Measurements from ENCODE around the gene FILIP1L. TPM values are rescaled to one million over a fixed set of nuclear protein-coding genes. Genes with fewer than 3 reads are reported as not detected.

The FILIP1L gene
- polyA plus RNA-seq, 1 donor (not counting 4 experiments of a cell fraction or from before 2014, with no cell fraction given), result 14.7 TPM

DNA sequence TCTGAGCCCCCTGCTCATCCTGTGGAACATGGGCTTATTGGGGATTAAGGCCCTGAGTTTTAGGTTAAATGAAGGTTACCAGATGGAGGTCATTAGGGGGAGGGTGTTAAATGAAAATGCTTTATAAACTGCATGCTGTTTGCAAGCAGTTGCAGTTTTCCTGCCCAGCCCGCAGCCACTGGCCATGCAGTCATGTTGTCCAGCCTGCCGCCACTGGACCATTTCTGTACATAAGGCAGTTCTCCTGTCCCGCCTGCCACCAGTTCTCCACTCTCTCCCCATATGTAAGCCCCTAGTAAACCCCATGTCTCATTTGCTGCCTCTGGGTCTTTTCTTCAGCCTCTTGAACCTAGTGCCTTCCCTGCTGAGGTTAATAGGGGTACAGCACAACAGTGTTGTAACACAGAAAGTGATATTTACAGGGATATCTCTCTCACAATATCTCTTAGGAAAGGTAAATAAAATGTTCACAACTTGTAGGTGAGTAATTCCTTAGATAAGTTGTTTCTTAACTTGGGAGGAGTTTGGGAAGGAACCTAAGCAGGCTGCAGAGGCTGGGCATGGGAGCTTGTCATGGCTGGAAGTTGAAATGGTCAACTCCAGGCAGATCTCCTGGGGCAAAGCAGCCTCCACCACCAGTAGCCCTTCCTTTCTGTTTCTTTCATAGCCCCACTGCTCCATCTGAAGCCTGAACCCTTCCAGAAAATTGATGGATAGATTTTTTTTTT is 148.5 kb downstream of the FILIP1L start:
- dilution Hi-C loops (cut with MboI; ENCODE audit: extremely low pct_ligation_motif_present, low sequenced_read_pairs), result no loop called here
- Histone ChIP-seq H3K27ac (ENCODE audit: control insufficient read depth, insufficient read depth, low read length) (no peak overlapping the region), H2AFZ (ENCODE audit: control insufficient read depth, low read length) (no peak overlapping the region), H3K9me3 (ENCODE audit: control insufficient read depth, low read depth, low read length) (no peaks in the 10 kb centered on the region), H3K9ac (ENCODE audit: control insufficient read depth, extremely low read depth, insufficient read depth, low read length) (no peak overlapping the region), H4K20me1 (ENCODE audit: control insufficient read depth, extremely low read depth, insufficient read depth, low read length) (no peaks in the 10 kb centered on the region), H3K9me1 (ENCODE audit: control insufficient read depth, extremely low read depth, insufficient read depth, low read length) (no peaks in the 10 kb centered on the region), H3K79me2 (ENCODE audit: control insufficient read depth, insufficient read depth, low read length) (no peaks in the 10 kb centered on the region), H3K4me1 (ENCODE audit: control insufficient read depth, extremely low read depth, insufficient read depth, low read length) (peaks cover 28% of the 10 kb centered on the region), H3K27me3 (ENCODE audit: control insufficient read depth, extremely low read depth, insufficient read depth, low read length) (no peaks in the 10 kb centered on the region), H3K4me2 (ENCODE audit: control insufficient read depth, extremely low read depth, insufficient read depth, low read depth, low read length) (no peak overlapping the region), H3K4me3 (ENCODE audit: control insufficient read depth in 2 of 3, extremely low read depth in 1 of 3, insufficient read depth in 2 of 3, low read depth in 1 of 3, low read length in 3 of 3) (no peak overlapping the region), H3K36me3 (ENCODE audit: control insufficient read depth in 2 of 2, extremely low read depth in 1 of 2, insufficient read depth in 2 of 2, low read length in 2 of 2) (no peaks in the 10 kb centered on the region)
- no peak for TF ChIP-seq EZH2 (IDR thresholded peaks at IDR 0.05; ENCODE audit: low read length)
- TF ChIP-seq, protein P1, sequence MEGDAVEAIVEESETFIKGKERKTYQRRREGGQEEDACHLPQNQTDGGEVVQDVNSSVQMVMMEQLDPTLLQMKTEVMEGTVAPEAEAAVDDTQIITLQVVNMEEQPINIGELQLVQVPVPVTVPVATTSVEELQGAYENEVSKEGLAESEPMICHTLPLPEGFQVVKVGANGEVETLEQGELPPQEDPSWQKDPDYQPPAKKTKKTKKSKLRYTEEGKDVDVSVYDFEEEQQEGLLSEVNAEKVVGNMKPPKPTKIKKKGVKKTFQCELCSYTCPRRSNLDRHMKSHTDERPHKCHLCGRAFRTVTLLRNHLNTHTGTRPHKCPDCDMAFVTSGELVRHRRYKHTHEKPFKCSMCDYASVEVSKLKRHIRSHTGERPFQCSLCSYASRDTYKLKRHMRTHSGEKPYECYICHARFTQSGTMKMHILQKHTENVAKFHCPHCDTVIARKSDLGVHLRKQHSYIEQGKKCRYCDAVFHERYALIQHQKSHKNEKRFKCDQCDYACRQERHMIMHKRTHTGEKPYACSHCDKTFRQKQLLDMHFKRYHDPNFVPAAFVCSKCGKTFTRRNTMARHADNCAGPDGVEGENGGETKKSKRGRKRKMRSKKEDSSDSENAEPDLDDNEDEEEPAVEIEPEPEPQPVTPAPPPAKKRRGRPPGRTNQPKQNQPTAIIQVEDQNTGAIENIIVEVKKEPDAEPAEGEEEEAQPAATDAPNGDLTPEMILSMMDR (optimal IDR thresholded peaks at IDR 0.05 in 1 of 3, IDR thresholded peaks at IDR 0.05 in 1 of 3, conservative IDR thresholded peaks at IDR 0.05 in 1 of 3; ENCODE audit: extremely low read depth in 1 of 3, insufficient read depth in 2 of 3, low read length in 3 of 3), result no peak
- FAIRE-seq (no peak), DNase-seq (ENCODE audit: low read depth, low spot score) (no peak)

GRCh38 chr3:99965077-99965476 is 149.2 kb downstream of the FILIP1L start:
- no peak overlapping the region for H2AFZ ChIP-seq (ENCODE audit: control insufficient read depth, low read length)
- H3K79me2 ChIP-seq (ENCODE audit: control insufficient read depth, insufficient read depth, low read length), result no peaks in the 10 kb centered on the region
- peaks cover 28% of the 10 kb centered on the region for H3K4me1 ChIP-seq (ENCODE audit: control insufficient read depth, extremely low read depth, insufficient read depth, low read length)
- H3K36me3 ChIP-seq (ENCODE audit: control insufficient read depth in 2 of 2, extremely low read depth in 1 of 2, insufficient read depth in 2 of 2, low read length in 2 of 2), result no peaks in the 10 kb centered on the region
- H3K27ac ChIP-seq (ENCODE audit: control insufficient read depth, insufficient read depth, low read length), result no peak overlapping the region
- H3K9me1 ChIP-seq (ENCODE audit: control insufficient read depth, extremely low read depth, insufficient read depth, low read length), result no peaks in the 10 kb centered on the region
- no peaks in the 10 kb centered on the region for H3K9me3 ChIP-seq (ENCODE audit: control insufficient read depth, low read depth, low read length)
- TF ChIP-seq, protein P1 (optimal IDR thresholded peaks at IDR 0.05 in 1 of 3, IDR thresholded peaks at IDR 0.05 in 1 of 3, conservative IDR thresholded peaks at IDR 0.05 in 1 of 3; ENCODE audit: extremely low read depth in 1 of 3, insufficient read depth in 2 of 3, low read length in 3 of 3), result no peak
- TF ChIP-seq EZH2 (IDR thresholded peaks at IDR 0.05; ENCODE audit: low read length), result no peak
- dilution Hi-C loops (cut with MboI; ENCODE audit: extremely low pct_ligation_motif_present, low sequenced_read_pairs), result no loop called here
- no peaks in the 10 kb centered on the region for H3K27me3 ChIP-seq (ENCODE audit: control insufficient read depth, extremely low read depth, insufficient read depth, low read length)
- FAIRE-seq, result no peak
- H3K9ac ChIP-seq (ENCODE audit: control insufficient read depth, extremely low read depth, insufficient read depth, low read length), result no peak overlapping the region
- H3K4me3 ChIP-seq (ENCODE audit: control insufficient read depth in 2 of 3, extremely low read depth in 1 of 3, insufficient read depth in 2 of 3, low read depth in 1 of 3, low read length in 3 of 3), result no peak overlapping the region
- DNase-seq (ENCODE audit: low read depth, low spot score), result no peak
- H3K4me2 ChIP-seq (ENCODE audit: control insufficient read depth, extremely low read depth, insufficient read depth, low read depth, low read length), result no peak overlapping the region
- no peaks in the 10 kb centered on the region for H4K20me1 ChIP-seq (ENCODE audit: control insufficient read depth, extremely low read depth, insufficient read depth, low read length)

All from keratinocyte (primary cell).